HEK293T (cell line): Measurements from ENCODE around the gene USP15.

Experiments
- CTCF ChIA-PET: fragments of 350-600 bp; formaldehyde crosslinking; extraction: SDS; loops from one replicate; lab custom pipeline; 2021; ENCODE audit warnings: antibody characterized with exemption, inconsistent platforms; lab: Yijun Ruan, JAX
- POLR2A ChIA-PET: fragments of 350-600 bp; formaldehyde crosslinking; extraction: SDS; loops from one replicate; lab custom pipeline; 2020; ENCODE audit warnings: antibody characterized with exemption, inconsistent platforms; lab: Yijun Ruan, JAX
- DNase-seq: peaks from one replicate; pipeline ENCODE4 v3.0.0; 2012; ENCODE audit warnings: mixed read lengths; ENCODE audit errors: extremely low spot score
- ARNT ChIP-seq: fragments of 450-650 bp; IDR thresholded peaks from 2 replicates; pipeline ENCODE4 v1.6.1; 2017; ENCODE audit warnings: mild to moderate bottlenecking
- BHLHE40 ChIP-seq: fragments of 450-650 bp; IDR thresholded peaks from 2 replicates; pipeline ENCODE4 v1.6.1; 2016; ENCODE audit warnings: mild to moderate bottlenecking, moderate library complexity, borderline replicate concordance
- CTBP1 ChIP-seq: fragments of 450-650 bp; IDR thresholded peaks from 2 replicates; pipeline ENCODE4 v1.6.1; 2016; ENCODE audit warnings: borderline replicate concordance
- ELF4 ChIP-seq: fragments of 450-650 bp; IDR thresholded peaks from 2 replicates; pipeline ENCODE4 v1.6.1; 2017; ENCODE audit warnings: antibody characterized with exemption
- FOXA1 ChIP-seq: fragments of 450-650 bp; IDR thresholded peaks from 2 replicates; pipeline ENCODE4 v1.6.1; 2016; ENCODE audit warnings: mild to moderate bottlenecking
- FOXK2 ChIP-seq: fragments of 450-650 bp; IDR thresholded peaks from 2 replicates; pipeline ENCODE4 v1.6.1; 2016; ENCODE audit warnings: mild to moderate bottlenecking
- FOXM1 ChIP-seq: fragments of 450-650 bp; IDR thresholded peaks from 2 replicates; pipeline ENCODE4 v1.6.1; 2017; ENCODE audit warnings: mild to moderate bottlenecking, borderline replicate concordance
- L3MBTL2 ChIP-seq: fragments of 450-650 bp; conservative IDR thresholded peaks from 2 replicates; pipeline ENCODE4 v1.6.1; 2016; ENCODE audit warnings: mild to moderate bottlenecking
- LEF1 ChIP-seq: fragments of 450-650 bp; IDR thresholded peaks from 2 replicates; pipeline ENCODE4 v1.6.1; 2017; ENCODE audit warnings: mild to moderate bottlenecking, borderline replicate concordance
- NFRKB ChIP-seq: fragments of 450-650 bp; IDR thresholded peaks from 2 replicates; pipeline ENCODE4 v1.6.1; 2016; ENCODE audit warnings: mild to moderate bottlenecking, moderate library complexity
- PKNOX1 ChIP-seq: fragments of 450-650 bp; IDR thresholded peaks from 2 replicates; pipeline ENCODE4 v1.6.1; 2016
- SP1 ChIP-seq: fragments of 450-650 bp; IDR thresholded peaks from 2 replicates; pipeline ENCODE4 v1.6.1; 2017
- SUZ12 ChIP-seq: fragments of 450-650 bp; IDR thresholded peaks from 2 replicates; pipeline ENCODE4 v1.6.1; 2016; ENCODE audit warnings: mild to moderate bottlenecking
- TARDBP ChIP-seq: fragments of 450-650 bp; IDR thresholded peaks from 2 replicates; pipeline ENCODE4 v1.6.1; 2016
- ZNF384 ChIP-seq: fragments of 450-650 bp; IDR thresholded peaks from 2 replicates; pipeline ENCODE4 v1.6.1; 2016

The USP15 gene

GRCh38 chr12:62259993-62260732 is at the start of gene USP15:
USP15 (plus strand) TSS chr12:62260404; CDS start chr12:62260415, 11 bp downstream.
- ChIA-PET CTCF (interaction anchor here (0.6 to 1.2 kb wide), 3 partner anchors 8 to 1365 kb away, joined by 3 to 5 read pairs (median 4); no protein-coding TSS in a partner anchor), POLR2A (interaction anchor here (0.6 to 1.8 kb wide), 7 partner anchors 8 to 175 kb away, joined by 3 to 8 read pairs (median 3); no protein-coding TSS in a partner anchor)
- TF ChIP-seq ELF4 = no peak; the same call in 1 of the 2 replicates
- peak; percentile 95 for TF ChIP-seq FOXM1
- TF ChIP-seq TARDBP = no peak
- no peak for TF ChIP-seq PKNOX1
- TF ChIP-seq CTBP1 = no peak
- TF ChIP-seq SUZ12 = no peak
- TF ChIP-seq L3MBTL2 = no peak
- peak; percentile 69 for TF ChIP-seq BHLHE40
- no peak for TF ChIP-seq LEF1
- peak; percentile 66; the same call in 1 of the 2 replicates for TF ChIP-seq ARNT
- peak; percentile 89 for DNase-seq

DNA sequence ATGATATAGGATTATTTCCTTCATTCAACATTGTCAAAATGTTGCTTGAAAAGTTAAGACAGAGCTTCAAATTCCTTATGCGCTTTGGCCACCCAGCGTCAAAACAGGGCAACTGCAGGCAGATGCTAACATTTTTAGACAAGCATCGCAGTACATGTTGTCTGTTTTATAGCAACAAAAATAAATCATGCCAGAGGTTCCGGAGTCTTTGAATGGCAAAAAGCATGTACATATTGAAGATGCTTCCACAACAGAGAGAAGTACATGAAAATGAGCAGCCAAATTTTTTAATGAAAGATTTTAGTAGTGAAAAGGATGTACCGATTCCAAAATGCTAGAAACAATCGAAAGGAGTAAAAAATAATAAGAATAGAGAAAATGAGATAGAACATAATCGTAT is 49.8 kb upstream of the USP15 start:
- ChIA-PET POLR2A (no interaction called here), CTCF (interaction anchor here (0.6 to 1.7 kb wide), 10 partner anchors 8 to 515 kb away, joined by 3 to 15 read pairs (median 3); a partner anchor contains a TSS)
- no peak for TF ChIP-seq LEF1
- no peak for TF ChIP-seq SUZ12
- TF ChIP-seq BHLHE40 = no peak
- no peak for TF ChIP-seq ZNF384
- TF ChIP-seq PKNOX1 = 0 out of 2 replicates have a peak, but pooled peaks have one; percentile 54
- no peak for TF ChIP-seq FOXA1
- DNase-seq = peak; percentile 41

DNA sequence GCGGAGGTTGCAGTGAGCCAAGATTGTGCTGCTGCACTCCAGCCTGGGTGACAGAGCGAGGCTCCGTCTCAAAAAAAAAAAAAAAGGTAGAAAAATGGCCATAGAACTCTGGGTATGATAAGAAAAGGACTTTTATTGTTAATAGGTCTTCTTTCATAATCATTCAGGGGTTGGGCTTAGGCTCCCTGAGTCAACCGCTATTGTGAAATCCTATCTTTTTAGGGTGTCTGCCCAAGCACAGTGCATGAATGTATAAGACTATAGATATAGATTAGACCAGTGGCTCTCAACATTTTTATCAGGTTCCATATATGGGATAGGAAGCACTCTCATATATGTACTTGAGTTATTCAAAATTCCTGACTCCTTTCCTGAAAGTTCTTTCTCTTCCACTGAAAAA is 48.7 kb upstream of the USP15 start:
- TF ChIP-seq CTBP1 (no peak), L3MBTL2 (no peak), TARDBP (no peak), FOXK2 (no peak), ELF4 (no peak), NFRKB (no peak), ARNT (no peak), LEF1 (no peak), SUZ12 (no peak), PKNOX1 (no peak), FOXM1 (no peak), SP1 (no peak), ZNF384 (no peak)
- no peak for DNase-seq
- ChIA-PET CTCF (interaction anchor here (0.7 to 1.7 kb wide), 2 partner anchors 18 to 1737 kb away, joined by 4 to 15 read pairs; a partner anchor contains a TSS), POLR2A (no interaction called here)

DNA sequence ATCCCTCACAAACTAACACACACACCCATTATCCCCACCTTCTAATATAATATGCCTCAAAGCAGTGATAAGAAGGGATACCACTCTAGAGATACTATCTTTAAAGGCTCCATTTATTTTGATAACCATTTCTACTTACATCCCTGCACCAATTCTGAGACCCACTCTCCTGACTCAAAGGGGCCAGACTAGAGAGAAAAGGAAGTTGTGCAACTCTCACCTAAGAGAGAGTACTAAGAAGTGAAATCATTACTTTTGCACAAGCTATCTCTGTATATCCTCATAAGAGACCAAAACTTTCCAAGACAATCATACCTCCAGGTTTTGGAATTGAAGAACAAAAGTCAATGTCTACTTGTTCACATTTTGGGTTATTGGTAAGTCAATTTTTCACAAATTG is 45.4 kb upstream of the USP15 start:
- DNase-seq = no peak
- ChIA-PET CTCF (no interaction called here), POLR2A (no interaction called here)
- TF ChIP-seq SUZ12 (no peak), NFRKB (no peak), FOXM1 (no peak), ARNT (no peak)

DNA sequence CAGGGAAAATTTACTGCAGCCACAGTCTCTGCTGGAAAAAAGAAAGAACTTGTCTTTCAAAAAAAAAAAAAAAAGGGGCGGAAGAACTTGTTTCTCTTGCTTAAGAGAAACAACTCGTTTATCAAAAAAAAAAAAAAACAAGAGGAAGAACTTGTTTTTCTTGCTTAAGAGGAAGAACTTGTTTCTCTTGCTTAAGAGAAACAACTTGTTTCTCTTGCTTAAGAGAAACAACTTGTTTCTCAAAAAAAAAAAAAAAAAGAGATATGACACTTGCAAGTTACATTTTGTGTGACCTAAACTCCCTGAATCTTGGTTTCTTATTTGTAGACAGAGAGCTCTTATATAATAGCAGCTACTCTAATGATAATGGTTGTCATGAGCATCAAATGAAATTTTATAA is 44.7 kb upstream of the USP15 start:
- POLR2A ChIA-PET = no interaction called here
- no peak for TF ChIP-seq PKNOX1
- TF ChIP-seq SUZ12 = no peak
- no peak for TF ChIP-seq ZNF384
- TF ChIP-seq SP1 = no peak
- no peak for TF ChIP-seq L3MBTL2
- no peak for TF ChIP-seq ARNT
- TF ChIP-seq CTBP1 = no peak
- no peak for TF ChIP-seq LEF1
- no peak for TF ChIP-seq TARDBP
- TF ChIP-seq NFRKB = no peak
- DNase-seq = no peak
- CTCF ChIA-PET = no interaction called here

- no peak for DNase-seq
Measured at GRCh38 chr12:62217466-62218194, 42.6 kb upstream of the USP15 start.

More at GRCh38 chr12:62217466-62218194, 42.6 kb upstream of the USP15 start:
- ChIA-PET CTCF (interaction anchor here (1.8 kb wide), 1 partner anchor 8 kb away, joined by 8 read pairs; no protein-coding TSS in a partner anchor), POLR2A (no interaction called here)
- no peak for TF ChIP-seq L3MBTL2
- TF ChIP-seq FOXM1 = no peak
